B cell (primary cell): ENCODE measurements around the gene CEL.

Experiments used
- EZH2 ChIP-seq: IDR thresholded peaks from 2 replicates; pipeline ENCODE4 v1.6.1; 2012; ENCODE audit warnings: borderline replicate concordance, low read depth, mild to moderate bottlenecking, moderate library complexity, low read length; ENCODE audit not compliant: insufficient read depth, poor library complexity, severe bottlenecking
- TF ChIP-seq, protein P1 (sequence below): fragments of 200-600 bp; IDR thresholded peaks from one replicate; pipeline ENCODE4 v1.8.0; 2022; ENCODE audit warnings: antibody characterized with exemption, mild to moderate bottlenecking

DNA sequence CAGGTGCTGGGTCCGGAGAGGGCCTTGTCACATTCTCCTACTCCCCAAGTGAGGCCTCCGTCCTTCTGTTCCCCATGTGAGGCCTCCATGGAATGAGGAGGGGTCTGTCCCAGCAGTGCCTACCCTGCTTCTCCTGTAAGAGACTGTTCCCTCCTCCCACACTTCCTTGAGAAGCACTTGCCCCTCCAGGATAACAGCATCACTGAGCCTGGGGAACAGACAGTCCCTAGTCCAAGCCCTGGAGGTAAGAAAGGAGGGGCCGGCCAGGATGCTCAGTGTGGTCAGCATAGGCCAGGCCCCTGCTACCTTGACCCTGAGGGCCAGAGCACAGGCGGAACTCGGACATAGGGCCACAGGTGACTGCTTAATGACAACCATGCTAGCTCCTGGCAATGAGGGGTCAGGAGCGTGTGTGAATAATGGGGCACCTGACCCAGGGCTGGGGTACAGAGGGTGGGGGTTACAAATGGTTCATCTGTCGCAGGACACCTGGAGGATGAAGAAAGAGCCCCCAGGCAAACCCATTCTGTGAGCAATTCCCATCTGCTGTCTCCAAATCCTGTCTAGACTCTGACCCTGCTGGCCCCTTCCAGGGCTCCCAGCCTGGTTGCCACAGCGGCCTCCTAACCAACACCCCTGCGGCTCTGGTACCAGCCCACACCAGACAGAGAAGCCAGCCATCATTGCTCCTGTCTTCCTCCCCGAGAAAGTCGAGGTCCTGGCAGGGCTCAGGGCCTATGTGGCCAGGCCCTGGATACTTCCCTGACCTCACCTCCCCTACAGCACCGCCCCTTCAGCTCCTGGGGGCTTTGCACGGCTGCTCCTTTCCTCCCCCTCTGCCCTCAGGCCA, 39.0 kb downstream of the CEL start:
- TF ChIP-seq, protein P1, sequence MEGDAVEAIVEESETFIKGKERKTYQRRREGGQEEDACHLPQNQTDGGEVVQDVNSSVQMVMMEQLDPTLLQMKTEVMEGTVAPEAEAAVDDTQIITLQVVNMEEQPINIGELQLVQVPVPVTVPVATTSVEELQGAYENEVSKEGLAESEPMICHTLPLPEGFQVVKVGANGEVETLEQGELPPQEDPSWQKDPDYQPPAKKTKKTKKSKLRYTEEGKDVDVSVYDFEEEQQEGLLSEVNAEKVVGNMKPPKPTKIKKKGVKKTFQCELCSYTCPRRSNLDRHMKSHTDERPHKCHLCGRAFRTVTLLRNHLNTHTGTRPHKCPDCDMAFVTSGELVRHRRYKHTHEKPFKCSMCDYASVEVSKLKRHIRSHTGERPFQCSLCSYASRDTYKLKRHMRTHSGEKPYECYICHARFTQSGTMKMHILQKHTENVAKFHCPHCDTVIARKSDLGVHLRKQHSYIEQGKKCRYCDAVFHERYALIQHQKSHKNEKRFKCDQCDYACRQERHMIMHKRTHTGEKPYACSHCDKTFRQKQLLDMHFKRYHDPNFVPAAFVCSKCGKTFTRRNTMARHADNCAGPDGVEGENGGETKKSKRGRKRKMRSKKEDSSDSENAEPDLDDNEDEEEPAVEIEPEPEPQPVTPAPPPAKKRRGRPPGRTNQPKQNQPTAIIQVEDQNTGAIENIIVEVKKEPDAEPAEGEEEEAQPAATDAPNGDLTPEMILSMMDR, result no peak
- no peak for TF ChIP-seq EZH2
